Measurements from ENCODE around the gene FBXW4. TPM values are rescaled to one million over a fixed set of nuclear protein-coding genes. Genes with fewer than 3 reads are reported as not detected.
A peak's percentile ranks its signal among the peaks of the same experiment; 100 is the strongest.

The FBXW4 gene
- total RNA-seq, 1 donor from 2014 or later = 24.4 TPM

GRCh38 chr10:101573885-101574753 lies 120.9 kb downstream of the FBXW4 start:
- Histone ChIP-seq H3K27me3 (ENCODE audit: control insufficient read depth, insufficient read depth, low read length) (peaks cover 35% of the 10 kb centered on the region), H3K4me3 (ENCODE audit: low read depth, low read length) (no peak overlapping the region), H3K36me3 (ENCODE audit: control insufficient read depth, insufficient read depth, low read length) (no peaks in the 10 kb centered on the region)
- DNase-seq (ENCODE audit: low read depth) = no peak
- no peak for TF ChIP-seq CTCF (IDR thresholded peaks at IDR 0.05; ENCODE audit: insufficient read depth, low read length, poor library complexity, severe bottlenecking)

GRCh38 chr10:101572785-101573184 lies 122.2 kb downstream of the FBXW4 start:
- H3K36me3 ChIP-seq (ENCODE audit: control insufficient read depth, insufficient read depth, low read length) = no peaks in the 10 kb centered on the region
- no peak overlapping the region for H3K4me3 ChIP-seq (ENCODE audit: low read depth, low read length)
- no peak for DNase-seq (ENCODE audit: low read depth)
- H3K27me3 ChIP-seq (ENCODE audit: control insufficient read depth, insufficient read depth, low read length) = peaks cover 46% of the 10 kb centered on the region
- no peak for TF ChIP-seq CTCF (IDR thresholded peaks at IDR 0.05; ENCODE audit: insufficient read depth, low read length, poor library complexity, severe bottlenecking)

GRCh38 chr10:101572126-101572525 lies 122.8 kb downstream of the FBXW4 start:
- peaks cover 52% of the 10 kb centered on the region for H3K27me3 ChIP-seq (ENCODE audit: control insufficient read depth, insufficient read depth, low read length)
- TF ChIP-seq CTCF (IDR thresholded peaks at IDR 0.05; ENCODE audit: insufficient read depth, low read length, poor library complexity, severe bottlenecking) = no peak
- no peak for DNase-seq (ENCODE audit: low read depth)
- H3K36me3 ChIP-seq (ENCODE audit: control insufficient read depth, insufficient read depth, low read length) = no peaks in the 10 kb centered on the region
- H3K4me3 ChIP-seq (ENCODE audit: low read depth, low read length) = no peak overlapping the region

- H3K4me3 ChIP-seq (ENCODE audit: low read depth, low read length) = no peak overlapping the region
- no peak for DNase-seq (ENCODE audit: low read depth)
- no peaks in the 10 kb centered on the region for H3K36me3 ChIP-seq (ENCODE audit: control insufficient read depth, insufficient read depth, low read length)
- TF ChIP-seq CTCF (IDR thresholded peaks at IDR 0.05; ENCODE audit: insufficient read depth, low read length, poor library complexity, severe bottlenecking) = no peak
- peaks cover 59% of the 10 kb centered on the region for H3K27me3 ChIP-seq (ENCODE audit: control insufficient read depth, insufficient read depth, low read length)
These were observed 123.6 kb downstream of the FBXW4 start for GRCh38 chr10:101571271-101571925.

- Histone ChIP-seq H3K27me3 (ENCODE audit: control insufficient read depth, insufficient read depth, low read length) (peaks cover 66% of the 10 kb centered on the region), H3K4me3 (ENCODE audit: low read depth, low read length) (peak overlapping the region; percentile 47), H3K36me3 (ENCODE audit: control insufficient read depth, insufficient read depth, low read length) (no peaks in the 10 kb centered on the region)
- TF ChIP-seq CTCF (IDR thresholded peaks at IDR 0.05; ENCODE audit: insufficient read depth, low read length, poor library complexity, severe bottlenecking) = no peak
- DNase-seq (ENCODE audit: low read depth) = no peak
These were observed 124.3 kb downstream of the FBXW4 start for GRCh38 chr10:101570428-101571270.

All from kidney epithelial cell (primary cell).